ENCODE measurements around the gene MAPK8.

GRCh38 chr10:48478980-48479811 lies 172.7 kb downstream of the MAPK8 start:
- TF ChIP-seq YY1 (IDR thresholded peaks at IDR 0.05; ENCODE audit: insufficient read depth, insufficient read length) (no peak), ZNF274 (IDR thresholded peaks at IDR 0.05; ENCODE audit: low read depth, low read length) (no peak), SUZ12 (IDR thresholded peaks at IDR 0.05; ENCODE audit: extremely low read depth, insufficient read depth, insufficient read length) (no peak)
